ENCODE results near the gene RTN4RL1.

The RTN4RL1 gene

DNA sequence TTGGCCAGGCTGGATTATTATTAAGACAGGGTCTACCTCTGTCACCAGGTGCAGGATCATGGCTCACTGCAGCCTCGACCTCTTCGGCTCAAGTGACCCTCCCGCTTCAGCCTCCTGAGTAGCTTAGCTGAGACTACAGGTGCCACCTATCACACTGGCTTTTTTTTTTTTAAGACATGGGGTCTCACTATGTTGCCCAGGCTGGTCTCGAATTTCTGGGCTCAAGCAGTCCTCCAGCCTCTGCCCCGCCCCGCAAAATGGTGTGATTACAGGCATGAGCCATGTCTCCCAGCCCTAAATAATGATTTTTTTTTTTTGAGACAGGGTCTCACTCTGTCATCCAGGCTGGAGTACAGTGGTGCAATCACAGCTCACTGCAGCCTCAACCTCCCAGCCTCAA is 22.5 kb upstream of the RTN4RL1 start:
- no peak for DNase-seq (ENCODE audit: low spot score)

GRCh38 chr17:2044263-2044894 is 19.2 kb upstream of the RTN4RL1 start:
- DNase-seq (ENCODE audit: low spot score), result no peak

GRCh38 chr17:2043785-2044184 is 18.7 kb upstream of the RTN4RL1 start:
- DNase-seq (ENCODE audit: low spot score), result peak; percentile 86

- DNase-seq (ENCODE audit: low spot score), result no peak
These were observed 17.8 kb upstream of the RTN4RL1 start for GRCh38 chr17:2042933-2043332.

- no peak for DNase-seq (ENCODE audit: low spot score)
These were observed 17.3 kb upstream of the RTN4RL1 start for GRCh38 chr17:2042390-2042847.

DNA sequence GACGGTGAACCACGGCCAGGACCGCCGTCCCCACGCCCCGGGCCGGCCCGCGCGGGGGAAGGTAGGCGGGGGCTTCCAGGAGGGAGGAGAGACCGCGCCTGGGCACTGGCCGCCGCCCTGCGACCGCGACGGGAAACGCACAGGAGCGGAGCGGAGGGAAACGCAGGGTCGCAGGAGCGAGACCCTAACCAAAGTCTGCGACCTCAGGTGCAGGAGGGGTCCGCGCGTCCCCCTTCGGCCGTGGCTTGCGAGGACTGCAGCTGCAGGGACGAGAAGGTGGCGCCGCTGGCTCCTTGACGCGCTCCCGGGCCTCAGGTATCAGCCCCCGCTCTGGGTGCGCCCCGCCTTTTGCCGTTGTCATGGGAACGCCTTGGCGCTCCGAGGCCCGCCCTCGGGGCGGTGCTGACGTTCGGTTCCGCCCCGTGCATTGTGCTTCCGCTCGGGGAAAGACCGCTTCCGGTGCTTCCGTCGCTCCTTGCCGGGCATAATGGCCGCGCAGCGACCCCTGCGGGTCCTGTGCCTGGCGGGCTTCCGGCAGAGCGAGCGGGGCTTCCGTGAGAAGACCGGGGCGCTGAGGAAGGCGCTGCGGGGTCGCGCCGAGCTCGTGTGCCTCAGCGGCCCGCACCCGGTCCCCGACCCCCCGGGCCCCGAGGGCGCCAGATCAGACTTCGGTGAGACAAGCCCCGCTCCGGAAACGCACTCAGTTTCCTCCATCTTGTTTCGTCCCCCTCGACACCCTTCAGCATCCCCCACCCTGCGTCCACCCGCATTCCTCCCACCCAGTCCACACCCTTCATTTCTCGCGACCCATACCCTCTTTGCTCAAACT is 16.6 kb upstream of the RTN4RL1 start, which contains the start of gene OVCA2:
Gene OVCA2, plus strand, starts transcription at position 462 of the 829 bp plus-strand sequence. Its CDS starts 26 bp downstream, at position 488.
- peak; percentile 92 for DNase-seq (ENCODE audit: low spot score)

GRCh38 chr17:2040942-2041560 is 15.9 kb upstream of the RTN4RL1 start:
- DNase-seq (ENCODE audit: low spot score), result no peak

DNA sequence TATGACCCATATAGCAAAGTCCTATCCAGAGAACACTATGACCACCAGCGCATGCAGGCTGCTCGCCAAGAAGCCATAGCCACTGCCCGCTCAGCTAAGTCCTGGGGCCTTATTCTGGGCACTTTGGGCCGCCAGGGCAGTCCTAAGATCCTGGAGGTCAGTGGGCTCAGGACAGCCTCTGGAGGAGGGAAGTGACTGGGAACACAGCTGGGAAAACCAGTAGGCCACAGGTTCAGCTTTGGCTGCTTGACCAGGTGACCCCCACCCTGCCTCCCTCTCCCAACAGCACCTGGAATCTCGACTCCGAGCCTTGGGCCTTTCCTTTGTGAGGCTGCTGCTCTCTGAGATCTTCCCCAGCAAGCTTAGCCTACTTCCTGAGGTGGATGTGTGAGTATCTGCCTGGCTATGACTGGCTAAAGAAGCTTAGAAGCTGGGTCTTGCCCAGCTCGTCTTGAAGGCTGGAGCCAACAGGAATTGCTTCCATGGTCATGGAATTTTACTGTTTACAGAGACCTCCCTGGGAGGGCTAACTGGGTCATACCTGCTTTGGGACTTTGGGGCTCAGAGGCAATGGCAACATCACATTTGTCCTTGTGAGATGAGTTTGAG is 15.2 kb upstream of the RTN4RL1 start:
- DNase-seq (ENCODE audit: low spot score), result no peak

- no peak for DNase-seq (ENCODE audit: low spot score)
These were observed 12.0 kb upstream of the RTN4RL1 start for GRCh38 chr17:2037155-2037554.

GRCh38 chr17:2035541-2036488 is 10.7 kb upstream of the RTN4RL1 start:
- no peak for DNase-seq (ENCODE audit: low spot score)

DNA sequence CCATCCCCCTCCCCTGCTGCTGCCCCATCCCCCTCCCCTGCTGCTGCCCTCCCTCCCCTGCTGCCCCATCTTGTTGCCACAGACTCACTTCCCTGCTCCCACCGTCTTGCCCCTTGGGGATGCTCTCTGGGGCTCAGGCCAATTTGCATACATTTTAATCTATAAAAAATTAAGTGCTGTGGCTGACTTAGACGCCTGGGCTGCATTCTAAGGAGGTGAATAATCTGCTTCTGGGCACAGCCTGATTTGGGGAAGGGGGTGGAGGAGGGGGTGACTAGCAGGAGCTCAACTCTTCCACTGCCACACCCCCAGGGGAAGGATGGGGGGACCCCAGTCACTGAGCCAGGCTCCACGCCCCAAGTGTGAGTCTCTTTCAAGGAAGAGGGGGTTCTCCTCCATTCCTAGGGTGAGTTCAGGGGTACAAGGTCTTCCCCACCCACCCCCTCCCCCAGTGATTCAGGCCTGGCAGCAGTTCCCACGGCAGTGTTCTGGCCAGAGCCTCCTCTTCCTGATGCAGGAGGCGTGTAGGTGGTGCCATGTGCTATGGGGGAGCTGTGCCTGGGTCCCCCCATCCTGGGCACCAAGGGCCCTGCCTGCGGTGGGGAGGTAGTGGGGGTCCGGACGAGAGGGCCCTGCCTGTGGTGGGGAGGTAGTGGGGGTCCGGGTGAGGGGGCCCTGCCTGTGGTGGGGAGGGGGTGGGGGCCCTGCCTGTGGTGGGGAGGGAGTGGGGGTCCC is 9.8 kb upstream of the RTN4RL1 start:
- DNase-seq (ENCODE audit: low spot score), result peak; percentile 65

GRCh38 chr17:2034157-2034556 is 9.0 kb upstream of the RTN4RL1 start:
- DNase-seq (ENCODE audit: low spot score), result no peak

GRCh38 chr17:2033153-2033552 is 8.0 kb upstream of the RTN4RL1 start:
- DNase-seq (ENCODE audit: low spot score), result no peak

DNA sequence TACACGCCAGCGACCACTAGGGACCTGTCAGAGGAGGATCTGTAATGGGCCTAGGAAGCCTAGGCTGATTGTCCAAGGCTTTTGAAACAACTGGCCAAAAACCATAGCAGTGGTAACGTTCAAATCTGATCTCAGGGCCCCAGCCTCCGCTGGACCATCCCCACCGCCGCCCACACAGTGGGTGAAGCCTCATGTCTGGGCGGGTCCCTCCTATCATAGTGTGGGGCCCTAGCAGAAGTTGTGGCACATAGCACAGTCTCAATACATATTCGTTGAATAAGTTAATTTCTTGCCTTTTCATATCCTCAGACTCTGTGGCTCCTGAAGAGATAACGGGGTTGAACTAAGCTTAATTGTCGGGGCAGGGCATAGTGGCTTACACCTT is 5.6 kb upstream of the RTN4RL1 start:
- DNase-seq (ENCODE audit: low spot score), result no peak

DNA sequence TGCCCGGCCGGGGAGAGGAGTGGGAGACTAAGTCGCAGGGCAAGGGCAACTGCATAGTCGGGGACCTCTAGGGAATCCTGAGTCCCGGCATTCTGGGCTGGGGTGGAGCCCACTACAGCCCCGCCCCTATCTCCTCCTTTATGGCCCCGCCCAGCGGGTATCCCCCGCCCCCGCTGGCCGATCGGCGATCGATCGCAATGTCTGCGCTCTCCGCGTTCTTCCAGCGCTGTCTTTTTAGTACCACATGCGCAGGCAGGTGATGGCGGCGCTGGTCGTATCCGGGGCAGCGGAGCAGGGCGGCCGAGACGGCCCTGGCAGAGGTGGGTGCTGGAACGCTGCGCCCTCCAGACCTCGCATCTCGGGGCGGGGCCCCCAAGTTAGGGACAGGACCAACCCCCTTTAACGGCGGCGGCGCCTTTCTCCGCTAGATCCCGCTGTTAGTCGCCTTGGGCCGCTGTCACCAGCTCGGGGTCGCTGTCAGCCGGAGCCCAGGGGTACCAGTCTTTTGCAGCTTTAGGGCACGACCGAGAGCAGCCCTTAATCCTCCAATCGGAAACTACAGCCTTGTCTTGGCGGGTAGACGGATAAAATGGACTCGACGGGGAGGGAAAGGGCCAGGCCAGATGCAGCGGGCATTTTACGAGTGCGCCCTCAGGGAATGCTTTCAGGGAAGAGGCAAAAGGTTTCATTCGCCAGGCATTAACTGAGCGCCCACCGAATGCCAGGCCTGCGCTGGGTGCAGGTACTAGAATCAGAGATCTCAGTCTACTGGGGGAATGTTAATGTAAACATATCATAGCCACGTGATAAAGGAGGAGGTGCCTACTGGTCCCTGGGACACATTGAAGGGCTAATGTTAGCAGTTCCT is 5.0 kb upstream of the RTN4RL1 start, which contains the start of gene DPH1:
Gene DPH1, plus strand, starts transcription at position 243 of the 868 bp plus-strand sequence. Its CDS starts 17 bp downstream, at position 260.
- peak; percentile 97 for DNase-seq (ENCODE audit: low spot score)

GRCh38 chr17:2028737-2029136 is 3.6 kb upstream of the RTN4RL1 start:
- no peak for DNase-seq (ENCODE audit: low spot score)

GRCh38 chr17:2028234-2028614 is 3.1 kb upstream of the RTN4RL1 start:
- no peak for DNase-seq (ENCODE audit: low spot score)

DNA sequence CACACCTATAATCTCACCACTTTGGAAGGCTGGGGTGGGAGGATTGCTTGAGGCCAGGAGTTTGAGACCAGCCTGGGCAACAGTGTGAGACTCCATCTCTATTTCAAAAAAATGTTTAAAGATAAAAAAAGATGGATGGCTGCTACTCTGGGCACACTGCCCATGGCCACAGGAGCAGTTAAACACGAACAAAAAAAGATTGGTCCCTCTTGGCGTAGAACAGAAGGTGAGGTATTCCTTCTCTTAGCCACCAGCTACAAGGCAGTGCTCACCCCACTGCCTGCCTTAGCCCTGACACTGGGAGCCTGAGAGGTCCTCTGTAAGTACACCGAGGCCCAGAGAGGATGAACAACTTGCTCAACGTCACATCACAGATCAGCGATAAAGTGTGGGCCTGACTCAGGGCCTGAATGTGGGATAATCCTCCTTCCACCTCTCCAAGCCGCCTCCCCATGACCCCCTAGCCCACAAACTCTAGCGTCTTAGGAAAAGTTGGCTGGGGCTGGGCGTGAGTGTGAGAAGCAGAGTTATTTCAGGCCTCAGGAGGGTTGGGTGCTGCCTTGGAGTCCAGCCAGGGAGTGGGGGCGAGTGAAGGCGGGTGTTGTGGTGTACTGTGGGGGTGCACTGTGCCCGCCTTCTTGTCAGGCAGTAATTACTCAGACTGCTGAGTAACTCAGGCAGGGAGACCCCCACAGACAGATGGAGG is 2.5 kb upstream of the RTN4RL1 start:
- DNase-seq (ENCODE audit: low spot score), result no peak

Data from hepatic stellate cell (primary cell).